ENCODE measurements around the gene CTPS2.

DNA sequence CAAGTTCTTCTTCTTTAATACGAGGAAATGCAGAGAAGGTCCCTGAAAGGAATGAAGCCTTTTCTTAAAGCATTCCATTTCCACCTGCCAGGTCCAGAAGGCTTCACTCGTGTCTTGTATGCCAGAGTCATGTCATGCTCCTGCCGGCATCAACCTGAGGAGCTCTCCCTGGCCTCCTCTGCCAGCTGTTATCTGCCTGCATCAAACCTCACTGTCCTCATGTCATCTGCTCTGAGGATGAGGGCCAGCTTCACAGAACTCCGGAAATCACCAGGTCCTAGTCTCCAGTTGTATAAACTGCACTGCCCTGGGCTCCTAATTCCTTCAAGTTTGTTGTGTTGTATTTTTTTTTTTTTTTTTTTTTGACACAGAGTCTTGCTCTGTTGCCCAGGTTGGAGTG, 82.6 kb downstream of the CTPS2 start:
- no peak for TF ChIP-seq CTCF (IDR thresholded peaks at IDR 0.05; ENCODE audit: low read length)
- no peak for TF ChIP-seq EZH2 (IDR thresholded peaks at IDR 0.05; ENCODE audit: borderline replicate concordance, low read length)

All from OCI-LY1 (cell line).